ENCODE measurements around the gene LIMK1. TPM values are rescaled to one million over a fixed set of nuclear protein-coding genes. Genes with fewer than 3 reads are reported as not detected.

LIMK1 gene
- 23.8 and 24.6 TPM in 2 replicates for total RNA-seq
- polyA plus RNA-seq, result 10.7 and 16.2 TPM in 2 replicates

DNA sequence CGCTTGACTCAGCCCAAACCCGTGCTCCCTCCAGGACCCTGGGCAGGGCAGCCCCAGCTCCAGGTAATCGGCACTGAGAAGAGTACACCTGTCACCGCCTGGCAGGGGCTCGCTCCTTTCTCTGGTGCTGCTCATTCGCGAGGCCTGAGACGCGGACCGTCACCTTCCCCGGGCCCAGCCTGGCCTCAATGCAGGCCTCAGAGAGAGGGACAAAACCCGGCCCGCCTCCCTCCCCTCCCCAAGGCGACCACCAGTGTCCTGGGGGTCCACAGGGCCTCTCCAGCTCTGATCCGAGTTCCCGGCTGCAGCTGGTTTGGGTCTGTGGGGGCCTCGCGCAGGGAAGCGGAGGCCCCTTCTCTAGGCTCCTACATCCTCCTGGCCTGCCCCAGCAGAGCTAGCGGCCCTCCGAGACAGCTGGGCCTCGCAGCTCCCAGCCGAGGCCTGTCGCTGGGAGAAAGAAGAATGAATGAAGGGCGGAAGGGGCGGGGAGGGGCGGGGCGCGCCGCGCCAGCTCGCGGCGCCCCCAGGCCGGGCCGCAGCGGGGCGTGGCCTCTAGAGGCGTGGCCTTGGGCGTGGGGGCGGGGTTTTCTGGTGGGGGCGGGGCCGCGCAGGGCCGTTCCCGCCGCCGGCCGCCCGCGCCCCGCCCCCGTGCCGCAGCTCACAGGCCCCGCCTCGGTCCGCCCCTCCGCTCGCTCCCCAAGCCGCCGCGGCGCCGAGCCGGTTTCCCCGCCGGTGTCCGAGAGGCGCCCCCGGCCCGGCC is at the start of gene LIMK1:
Gene LIMK1 (plus strand): TSS at position 688 of the 760 bp plus-strand sequence. CDS start 187 bp downstream, outside the sequence.
- Histone ChIP-seq H3K27me3 (no peaks in the 10 kb centered on the region), H3K36me3 (replicated peaks; ENCODE audit: insufficient read depth, low read depth) (no peaks in the 10 kb centered on the region), H3K4me1 (ENCODE audit: insufficient read depth) (peaks cover 17% of the 10 kb centered on the region), H3K4me3 (peak within 1 kb of the TSS; percentile 79), H3K27ac (peak within 1 kb of the TSS; percentile 92), H2AFZ (peak within 1 kb of the TSS; percentile 86), H4K20me1 (ENCODE audit: insufficient read depth, poor library complexity, severe bottlenecking) (no peaks in the 10 kb centered on the region), H3K9me3 (ENCODE audit: low read depth) (no peaks in the 10 kb centered on the region), H3K79me2 (peaks cover 15% of the 10 kb centered on the region), H3K4me2 (peak within 1 kb of the TSS; percentile 100), H3K9me2 (replicated peaks; ENCODE audit: insufficient read depth) (no peaks in the 10 kb centered on the region)
- 29% methylated on average over 18 of the region's 71 CpGs for WGBS (ENCODE audit: low lambda C conversion rate, missing lambda C conversion rate)
- peak; percentile 95 for DNase-seq (ENCODE audit: low spot score)
- TF ChIP-seq EZH2phosphoT487 (IDR thresholded peaks at IDR 0.05; ENCODE audit: low read depth, severe bottlenecking, unreplicated experiment), result no peak
- TF ChIP-seq CTCF (IDR thresholded peaks at IDR 0.05; ENCODE audit: poor library complexity), result no peak
- TF ChIP-seq EZH2 (IDR thresholded peaks at IDR 0.05; ENCODE audit: borderline replicate concordance), result no peak

- no peaks in the 10 kb centered on the region for H3K27me3 ChIP-seq
- TF ChIP-seq EZH2phosphoT487 (IDR thresholded peaks at IDR 0.05; ENCODE audit: low read depth, severe bottlenecking, unreplicated experiment) (no peak), CTCF (IDR thresholded peaks at IDR 0.05; ENCODE audit: poor library complexity) (no peak), EZH2 (IDR thresholded peaks at IDR 0.05; ENCODE audit: borderline replicate concordance) (no peak)
- H4K20me1 ChIP-seq (ENCODE audit: insufficient read depth, poor library complexity, severe bottlenecking), result no peaks in the 10 kb centered on the region
- H3K27ac ChIP-seq, result no peak overlapping the region
- no peak overlapping the region for H3K4me3 ChIP-seq
- no peaks in the 10 kb centered on the region for H3K9me2 ChIP-seq (replicated peaks; ENCODE audit: insufficient read depth)
- H3K79me2 ChIP-seq, result no peaks in the 10 kb centered on the region
- H3K36me3 ChIP-seq (replicated peaks; ENCODE audit: insufficient read depth, low read depth), result no peaks in the 10 kb centered on the region
- H3K4me2 ChIP-seq, result no peak overlapping the region
- WGBS (ENCODE audit: low lambda C conversion rate, missing lambda C conversion rate), result 88% methylated on average over 8 of the region's 8 CpGs
- H3K9me3 ChIP-seq (ENCODE audit: low read depth), result no peaks in the 10 kb centered on the region
- DNase-seq (ENCODE audit: low spot score), result no peak
- no peak overlapping the region for H2AFZ ChIP-seq
- H3K4me1 ChIP-seq (ENCODE audit: insufficient read depth), result peaks cover 17% of the 10 kb centered on the region
These were observed 46.0 kb upstream of the LIMK1 start for GRCh38 chr7:74037609-74038008.

- H3K27ac ChIP-seq, result no peak overlapping the region
- no peaks in the 10 kb centered on the region for H3K27me3 ChIP-seq
- H2AFZ ChIP-seq, result no peak overlapping the region
- TF ChIP-seq EZH2phosphoT487 (IDR thresholded peaks at IDR 0.05; ENCODE audit: low read depth, severe bottlenecking, unreplicated experiment), result no peak
- no peak for TF ChIP-seq EZH2 (IDR thresholded peaks at IDR 0.05; ENCODE audit: borderline replicate concordance)
- no peak for TF ChIP-seq CTCF (IDR thresholded peaks at IDR 0.05; ENCODE audit: poor library complexity)
- no peaks in the 10 kb centered on the region for H3K9me2 ChIP-seq (replicated peaks; ENCODE audit: insufficient read depth)
- no peaks in the 10 kb centered on the region for H4K20me1 ChIP-seq (ENCODE audit: insufficient read depth, poor library complexity, severe bottlenecking)
- H3K4me2 ChIP-seq, result no peak overlapping the region
- H3K36me3 ChIP-seq (replicated peaks; ENCODE audit: insufficient read depth, low read depth), result no peaks in the 10 kb centered on the region
- 83% methylated on average over 16 of the region's 16 CpGs for WGBS (ENCODE audit: low lambda C conversion rate, missing lambda C conversion rate)
- peaks cover 11% of the 10 kb centered on the region for H3K4me1 ChIP-seq (ENCODE audit: insufficient read depth)
- no peaks in the 10 kb centered on the region for H3K9me3 ChIP-seq (ENCODE audit: low read depth)
- no peak overlapping the region for H3K4me3 ChIP-seq
- H3K79me2 ChIP-seq, result no peaks in the 10 kb centered on the region
- no peak for DNase-seq (ENCODE audit: low spot score)
These were observed 45.2 kb upstream of the LIMK1 start for GRCh38 chr7:74038194-74038961.
